ENCODE results near the gene ATP8B4. TPM values are rescaled to one million over a fixed set of nuclear protein-coding genes. Genes with fewer than 3 reads are reported as not detected.
A peak's percentile ranks its signal among the peaks of the same experiment; 100 is the strongest.

The ATP8B4 gene
- total and polyA plus RNA-seq, 2 donors from 2014 or later = 2.1 to 12.5 TPM

- H3K36me3 ChIP-seq (ENCODE audit: control insufficient read depth in 2 of 3, insufficient read depth in 3 of 3, low read length in 3 of 3) = no peaks in the 10 kb centered on the region
- H3K9me3 ChIP-seq (ENCODE audit: control insufficient read depth in 2 of 3, insufficient read depth in 1 of 3, low read length in 3 of 3) = no peaks in the 10 kb centered on the region
- intact Hi-C loops (cut with DNase I) = no loop called here
- no peak overlapping the region for H3K4me3 ChIP-seq (ENCODE audit: low read length in 3 of 3)
- TF ChIP-seq, protein P1, sequence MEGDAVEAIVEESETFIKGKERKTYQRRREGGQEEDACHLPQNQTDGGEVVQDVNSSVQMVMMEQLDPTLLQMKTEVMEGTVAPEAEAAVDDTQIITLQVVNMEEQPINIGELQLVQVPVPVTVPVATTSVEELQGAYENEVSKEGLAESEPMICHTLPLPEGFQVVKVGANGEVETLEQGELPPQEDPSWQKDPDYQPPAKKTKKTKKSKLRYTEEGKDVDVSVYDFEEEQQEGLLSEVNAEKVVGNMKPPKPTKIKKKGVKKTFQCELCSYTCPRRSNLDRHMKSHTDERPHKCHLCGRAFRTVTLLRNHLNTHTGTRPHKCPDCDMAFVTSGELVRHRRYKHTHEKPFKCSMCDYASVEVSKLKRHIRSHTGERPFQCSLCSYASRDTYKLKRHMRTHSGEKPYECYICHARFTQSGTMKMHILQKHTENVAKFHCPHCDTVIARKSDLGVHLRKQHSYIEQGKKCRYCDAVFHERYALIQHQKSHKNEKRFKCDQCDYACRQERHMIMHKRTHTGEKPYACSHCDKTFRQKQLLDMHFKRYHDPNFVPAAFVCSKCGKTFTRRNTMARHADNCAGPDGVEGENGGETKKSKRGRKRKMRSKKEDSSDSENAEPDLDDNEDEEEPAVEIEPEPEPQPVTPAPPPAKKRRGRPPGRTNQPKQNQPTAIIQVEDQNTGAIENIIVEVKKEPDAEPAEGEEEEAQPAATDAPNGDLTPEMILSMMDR (IDR thresholded peaks at IDR 0.05; ENCODE audit: borderline replicate concordance, extremely low read depth, insufficient read depth) = no peak
- no peaks in the 10 kb centered on the region for H3K4me1 ChIP-seq (ENCODE audit: control insufficient read depth in 2 of 3, insufficient read depth in 2 of 3, low read depth in 1 of 3, low read length in 3 of 3)
- H3K27ac ChIP-seq (ENCODE audit: low read depth in 2 of 2, low read length in 2 of 2) = no peak overlapping the region
- H3K27me3 ChIP-seq (ENCODE audit: control insufficient read depth, insufficient read depth, low read length) = no peaks in the 10 kb centered on the region
- no peak overlapping the region for H3K9ac ChIP-seq (ENCODE audit: low read length in 3 of 3)
- DNase-seq (no peak), FAIRE-seq (no peak)
Measured at GRCh38 chr15:50143255-50143860, 24.3 kb upstream of the ATP8B4 start.

GRCh38 chr15:50141856-50142255, 22.8 kb upstream of the ATP8B4 start:
- Histone ChIP-seq H3K9ac (ENCODE audit: low read length in 3 of 3) (no peak overlapping the region), H3K4me3 (ENCODE audit: low read length in 3 of 3) (no peak overlapping the region), H3K27ac (ENCODE audit: low read depth in 2 of 2, low read length in 2 of 2) (no peak overlapping the region), H3K27me3 (ENCODE audit: control insufficient read depth, insufficient read depth, low read length) (no peaks in the 10 kb centered on the region), H3K36me3 (ENCODE audit: control insufficient read depth in 2 of 3, insufficient read depth in 3 of 3, low read length in 3 of 3) (no peaks in the 10 kb centered on the region), H3K9me3 (ENCODE audit: control insufficient read depth in 2 of 3, insufficient read depth in 1 of 3, low read length in 3 of 3) (no peaks in the 10 kb centered on the region), H3K4me1 (ENCODE audit: control insufficient read depth in 2 of 3, insufficient read depth in 2 of 3, low read depth in 1 of 3, low read length in 3 of 3) (no peaks in the 10 kb centered on the region)
- intact Hi-C loops (cut with DNase I) = no loop called here
- DNase-seq (no peak), FAIRE-seq (no peak)
- TF ChIP-seq, protein P1 (IDR thresholded peaks at IDR 0.05; ENCODE audit: borderline replicate concordance, extremely low read depth, insufficient read depth) = no peak

GRCh38 chr15:50140983-50141382, 21.9 kb upstream of the ATP8B4 start:
- FAIRE-seq (no peak), DNase-seq (no peak)
- H3K9ac ChIP-seq (ENCODE audit: low read length in 3 of 3) = no peak overlapping the region
- TF ChIP-seq, protein P1 (IDR thresholded peaks at IDR 0.05; ENCODE audit: borderline replicate concordance, extremely low read depth, insufficient read depth) = no peak
- no peaks in the 10 kb centered on the region for H3K36me3 ChIP-seq (ENCODE audit: control insufficient read depth in 2 of 3, insufficient read depth in 3 of 3, low read length in 3 of 3)
- H3K4me3 ChIP-seq (ENCODE audit: low read length in 3 of 3) = no peak overlapping the region
- H3K27me3 ChIP-seq (ENCODE audit: control insufficient read depth, insufficient read depth, low read length) = no peaks in the 10 kb centered on the region
- H3K9me3 ChIP-seq (ENCODE audit: control insufficient read depth in 2 of 3, insufficient read depth in 1 of 3, low read length in 3 of 3) = no peaks in the 10 kb centered on the region
- intact Hi-C loops (cut with DNase I) = no loop called here
- no peak overlapping the region for H3K27ac ChIP-seq (ENCODE audit: low read depth in 2 of 2, low read length in 2 of 2)
- no peaks in the 10 kb centered on the region for H3K4me1 ChIP-seq (ENCODE audit: control insufficient read depth in 2 of 3, insufficient read depth in 2 of 3, low read depth in 1 of 3, low read length in 3 of 3)

GRCh38 chr15:50140098-50140497, 21.1 kb upstream of the ATP8B4 start:
- H3K27ac ChIP-seq (ENCODE audit: low read depth in 2 of 2, low read length in 2 of 2) = no peak overlapping the region
- H3K27me3 ChIP-seq (ENCODE audit: control insufficient read depth, insufficient read depth, low read length) = no peaks in the 10 kb centered on the region
- TF ChIP-seq, protein P1 (IDR thresholded peaks at IDR 0.05; ENCODE audit: borderline replicate concordance, extremely low read depth, insufficient read depth) = no peak
- DNase-seq (peak in 2 of 5 donors; percentile 42 to 58), FAIRE-seq (no peak)
- no peaks in the 10 kb centered on the region for H3K9me3 ChIP-seq (ENCODE audit: control insufficient read depth in 2 of 3, insufficient read depth in 1 of 3, low read length in 3 of 3)
- H3K36me3 ChIP-seq (ENCODE audit: control insufficient read depth in 2 of 3, insufficient read depth in 3 of 3, low read length in 3 of 3) = no peaks in the 10 kb centered on the region
- intact Hi-C loops (cut with DNase I) = no loop called here
- H3K4me1 ChIP-seq (ENCODE audit: control insufficient read depth in 2 of 3, insufficient read depth in 2 of 3, low read depth in 1 of 3, low read length in 3 of 3) = no peaks in the 10 kb centered on the region
- H3K9ac ChIP-seq (ENCODE audit: low read length in 3 of 3) = no peak overlapping the region
- no peak overlapping the region for H3K4me3 ChIP-seq (ENCODE audit: low read length in 3 of 3)

All from kidney (tissue), 14 donors.